Measurements from ENCODE around the gene DGCR6.
"Not testable (repeated sequence)": the region's sequence is repeated elsewhere in the genome, so short reads cannot be mapped to it uniquely, and the experiment has no call there.

Gene DGCR6

GRCh38 chr22:18961201-18961600 is 55.1 kb downstream of the DGCR6 start:
- DNase-seq: not testable (repeated sequence)

All from hematopoietic multipotent progenitor cell treated with erythropoietin and hydrocortisone succinate and interleukin-3 and kit ligand, for 6 days (in vitro differentiated cells).